Measurements from ENCODE around the gene GMDS.

The GMDS gene

GRCh38 chr6:1610497-1611321 is 634.7 kb downstream of the GMDS start:
- no peaks in the 10 kb centered on the region for H3K36me3 ChIP-seq (ENCODE audit: control insufficient read depth, insufficient read depth, low read length)
- peaks cover 31% of the 10 kb centered on the region for H3K4me1 ChIP-seq (ENCODE audit: control insufficient read depth, insufficient read depth, low read length)
- H3K27me3 ChIP-seq (ENCODE audit: control insufficient read depth, insufficient read depth, low read length), result peaks cover 98% of the 10 kb centered on the region
- H3K9me3 ChIP-seq (ENCODE audit: control insufficient read depth, insufficient read depth, low read length), result no peaks in the 10 kb centered on the region
- peak overlapping the region; percentile 32 for H3K4me3 ChIP-seq (ENCODE audit: low read depth, low read length)
- H3K27ac ChIP-seq (ENCODE audit: low read depth, low read length), result no peak overlapping the region
- H3K9ac ChIP-seq (ENCODE audit: low read depth, low read length), result no peak overlapping the region

- Histone ChIP-seq H3K9ac (ENCODE audit: low read depth, low read length) (no peak within 1 kb of the TSS), H3K4me3 (ENCODE audit: low read depth, low read length) (peak within 1 kb of the TSS; percentile 50), H3K9me3 (ENCODE audit: control insufficient read depth, insufficient read depth, low read length) (no peaks in the 10 kb centered on the region), H3K4me1 (ENCODE audit: control insufficient read depth, insufficient read depth, low read length) (peaks cover 35% of the 10 kb centered on the region), H3K36me3 (ENCODE audit: control insufficient read depth, insufficient read depth, low read length) (no peaks in the 10 kb centered on the region), H3K27me3 (ENCODE audit: control insufficient read depth, insufficient read depth, low read length) (peaks cover 98% of the 10 kb centered on the region), H3K27ac (ENCODE audit: low read depth, low read length) (no peak within 1 kb of the TSS)
Observed at GRCh38 chr6:1609648-1610496, 635.5 kb downstream of the GMDS start, which contains the start of gene FOXC1. Gene FOXC1, plus strand, starts transcription at chr6:1609915. Its CDS starts 531 bp downstream, at chr6:1610446.

- Histone ChIP-seq H3K9ac (ENCODE audit: low read depth, low read length) (no peak overlapping the region), H3K4me3 (ENCODE audit: low read depth, low read length) (peak overlapping the region; percentile 50; the same call in 1 of the 2 replicates), H3K4me1 (ENCODE audit: control insufficient read depth, insufficient read depth, low read length) (peaks cover 35% of the 10 kb centered on the region), H3K27ac (ENCODE audit: low read depth, low read length) (no peak overlapping the region), H3K27me3 (ENCODE audit: control insufficient read depth, insufficient read depth, low read length) (peaks cover 98% of the 10 kb centered on the region), H3K9me3 (ENCODE audit: control insufficient read depth, insufficient read depth, low read length) (no peaks in the 10 kb centered on the region), H3K36me3 (ENCODE audit: control insufficient read depth, insufficient read depth, low read length) (no peaks in the 10 kb centered on the region)
Observed at GRCh38 chr6:1609041-1609647, 636.3 kb downstream of the GMDS start.

- Histone ChIP-seq H3K36me3 (ENCODE audit: control insufficient read depth, insufficient read depth, low read length) (no peaks in the 10 kb centered on the region), H3K27ac (ENCODE audit: low read depth, low read length) (no peak overlapping the region), H3K9me3 (ENCODE audit: control insufficient read depth, insufficient read depth, low read length) (no peaks in the 10 kb centered on the region), H3K9ac (ENCODE audit: low read depth, low read length) (no peak overlapping the region), H3K4me1 (ENCODE audit: control insufficient read depth, insufficient read depth, low read length) (peaks cover 35% of the 10 kb centered on the region), H3K4me3 (ENCODE audit: low read depth, low read length) (peak overlapping the region; percentile 56; the same call in 1 of the 2 replicates), H3K27me3 (ENCODE audit: control insufficient read depth, insufficient read depth, low read length) (peaks cover 98% of the 10 kb centered on the region)
Observed at GRCh38 chr6:1608222-1609040, 637.0 kb downstream of the GMDS start.

- Histone ChIP-seq H3K9me3 (ENCODE audit: control insufficient read depth, insufficient read depth, low read length) (no peaks in the 10 kb centered on the region), H3K4me1 (ENCODE audit: control insufficient read depth, insufficient read depth, low read length) (peaks cover 35% of the 10 kb centered on the region), H3K36me3 (ENCODE audit: control insufficient read depth, insufficient read depth, low read length) (no peaks in the 10 kb centered on the region), H3K4me3 (ENCODE audit: low read depth, low read length) (peak overlapping the region; percentile 56), H3K27me3 (ENCODE audit: control insufficient read depth, insufficient read depth, low read length) (peaks cover 98% of the 10 kb centered on the region), H3K27ac (ENCODE audit: low read depth, low read length) (peak overlapping the region; percentile 37), H3K9ac (ENCODE audit: low read depth, low read length) (no peak overlapping the region)
Observed at GRCh38 chr6:1607516-1608221, 637.7 kb downstream of the GMDS start.

- Histone ChIP-seq H3K9me3 (ENCODE audit: control insufficient read depth, insufficient read depth, low read length) (no peaks in the 10 kb centered on the region), H3K27me3 (ENCODE audit: control insufficient read depth, insufficient read depth, low read length) (peaks cover 98% of the 10 kb centered on the region), H3K36me3 (ENCODE audit: control insufficient read depth, insufficient read depth, low read length) (no peaks in the 10 kb centered on the region), H3K9ac (ENCODE audit: low read depth, low read length) (no peak overlapping the region), H3K4me1 (ENCODE audit: control insufficient read depth, insufficient read depth, low read length) (peaks cover 34% of the 10 kb centered on the region), H3K27ac (ENCODE audit: low read depth, low read length) (peak overlapping the region; percentile 37), H3K4me3 (ENCODE audit: low read depth, low read length) (peak overlapping the region; percentile 56)
Observed at GRCh38 chr6:1606780-1607515, 638.5 kb downstream of the GMDS start.

- H3K4me3 ChIP-seq (ENCODE audit: low read depth, low read length), result peak overlapping the region; percentile 56
- H3K9ac ChIP-seq (ENCODE audit: low read depth, low read length), result no peak overlapping the region
- no peaks in the 10 kb centered on the region for H3K9me3 ChIP-seq (ENCODE audit: control insufficient read depth, insufficient read depth, low read length)
- no peak overlapping the region for H3K27ac ChIP-seq (ENCODE audit: low read depth, low read length)
- peaks cover 32% of the 10 kb centered on the region for H3K4me1 ChIP-seq (ENCODE audit: control insufficient read depth, insufficient read depth, low read length)
- H3K36me3 ChIP-seq (ENCODE audit: control insufficient read depth, insufficient read depth, low read length), result no peaks in the 10 kb centered on the region
- H3K27me3 ChIP-seq (ENCODE audit: control insufficient read depth, insufficient read depth, low read length), result peaks cover 97% of the 10 kb centered on the region
Observed at GRCh38 chr6:1605893-1606779, 639.3 kb downstream of the GMDS start.

GRCh38 chr6:1605004-1605892 is 640.2 kb downstream of the GMDS start:
- H3K27ac ChIP-seq (ENCODE audit: low read depth, low read length), result no peak overlapping the region
- peak overlapping the region; percentile 58 for H3K4me3 ChIP-seq (ENCODE audit: low read depth, low read length)
- no peaks in the 10 kb centered on the region for H3K36me3 ChIP-seq (ENCODE audit: control insufficient read depth, insufficient read depth, low read length)
- no peaks in the 10 kb centered on the region for H3K9me3 ChIP-seq (ENCODE audit: control insufficient read depth, insufficient read depth, low read length)
- peaks cover 94% of the 10 kb centered on the region for H3K27me3 ChIP-seq (ENCODE audit: control insufficient read depth, insufficient read depth, low read length)
- H3K4me1 ChIP-seq (ENCODE audit: control insufficient read depth, insufficient read depth, low read length), result peaks cover 32% of the 10 kb centered on the region
- H3K9ac ChIP-seq (ENCODE audit: low read depth, low read length), result no peak overlapping the region

Measured in HUES48 (cell line).